SKM-1 (cell line): ENCODE data around the gene RPL36.

ENCODE experiments used
- DNase-seq: peaks from one replicate; lab custom pipeline; 2025; ENCODE audit not compliant: unreplicated experiment; lab: John Stamatoyannopoulos, UW

Gene RPL36

DNA sequence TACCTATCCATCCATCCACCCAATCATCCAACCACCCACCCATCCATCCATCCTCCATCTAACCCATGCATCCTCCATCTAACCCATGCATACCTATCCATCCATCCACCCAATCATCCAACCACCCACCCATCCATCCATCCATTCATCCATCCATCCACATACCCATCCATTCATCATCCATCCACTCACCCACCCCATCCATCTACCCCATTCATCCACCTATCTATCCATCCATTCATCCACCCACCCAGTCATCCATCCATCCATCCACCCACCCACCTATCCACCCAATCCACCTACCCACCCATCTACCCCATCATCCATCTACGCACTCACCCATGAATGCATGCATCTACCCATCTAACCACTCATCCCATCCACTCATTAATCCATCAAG, 16.3 kb upstream of the RPL36 start:
- DNase-seq, result no peak

DNA sequence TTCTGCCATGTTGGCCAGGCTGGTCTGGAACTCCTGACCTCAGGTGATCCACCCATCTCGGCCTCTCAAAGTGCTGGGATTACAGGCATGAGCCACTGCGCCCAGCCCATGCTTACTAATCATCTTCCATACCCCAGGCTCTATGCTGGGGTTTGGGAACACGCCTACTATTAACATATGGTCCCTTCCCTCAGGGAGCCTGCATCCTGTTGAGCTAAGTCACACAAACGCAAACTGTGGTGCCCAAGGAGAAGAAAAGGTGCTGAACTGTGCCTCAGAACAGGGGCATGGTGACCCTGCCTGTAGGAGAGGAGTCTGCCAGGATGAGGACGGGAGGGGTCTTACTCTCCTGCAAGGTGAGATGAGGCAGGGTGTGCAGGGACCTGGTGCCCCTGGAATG, 15.4 kb upstream of the RPL36 start:
- DNase-seq, result no peak

DNA sequence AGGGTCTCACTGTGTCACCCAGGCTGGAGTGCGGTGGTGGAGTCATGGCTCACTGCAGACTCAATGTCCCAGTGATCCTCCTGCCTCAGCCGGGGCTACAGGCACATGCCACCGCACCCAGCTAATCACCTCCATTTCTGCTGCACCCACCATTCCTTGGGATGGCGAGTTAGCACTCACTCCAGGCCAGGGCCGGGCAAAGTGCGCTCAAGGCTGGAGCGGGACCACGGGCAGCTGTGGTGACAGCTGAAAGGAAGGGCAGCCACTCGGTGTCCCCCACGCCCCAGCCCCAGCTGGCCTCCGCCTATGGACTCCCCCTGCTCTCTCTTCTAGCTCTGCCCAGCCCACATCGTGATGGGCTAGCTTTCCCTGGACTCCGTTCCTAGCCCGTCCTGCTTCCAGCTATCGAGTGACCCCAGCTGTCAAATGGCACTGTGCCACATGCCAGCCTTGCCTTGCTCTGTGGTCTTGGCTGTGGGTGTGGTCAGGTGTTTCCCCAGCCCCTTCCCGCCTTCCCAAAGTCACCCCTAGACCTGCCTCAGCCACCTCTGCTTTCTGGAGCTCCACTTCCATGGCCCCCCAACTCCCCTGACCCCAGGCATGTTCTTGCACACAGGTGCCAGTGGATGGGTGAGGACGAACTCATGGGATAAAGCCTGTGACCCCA, 13.9 kb upstream of the RPL36 start:
- no peak for DNase-seq

DNA sequence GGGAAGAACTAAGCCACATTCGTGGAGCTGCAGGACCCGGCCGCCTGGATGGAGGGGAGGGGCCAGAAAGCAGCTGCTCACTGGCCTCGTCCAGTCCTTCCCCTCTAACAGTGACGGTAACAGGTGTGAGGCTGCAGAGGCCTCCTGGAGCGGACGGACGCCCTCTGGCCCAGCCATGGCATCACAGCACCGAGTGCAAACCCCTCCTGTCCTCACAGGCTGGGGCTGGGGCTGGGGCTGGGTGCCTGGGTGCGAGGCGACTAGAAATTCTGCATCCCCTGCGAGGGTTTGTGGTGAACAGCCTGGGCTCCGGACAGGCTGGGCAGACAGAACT, 13.4 kb upstream of the RPL36 start:
- DNase-seq, result no peak

DNA sequence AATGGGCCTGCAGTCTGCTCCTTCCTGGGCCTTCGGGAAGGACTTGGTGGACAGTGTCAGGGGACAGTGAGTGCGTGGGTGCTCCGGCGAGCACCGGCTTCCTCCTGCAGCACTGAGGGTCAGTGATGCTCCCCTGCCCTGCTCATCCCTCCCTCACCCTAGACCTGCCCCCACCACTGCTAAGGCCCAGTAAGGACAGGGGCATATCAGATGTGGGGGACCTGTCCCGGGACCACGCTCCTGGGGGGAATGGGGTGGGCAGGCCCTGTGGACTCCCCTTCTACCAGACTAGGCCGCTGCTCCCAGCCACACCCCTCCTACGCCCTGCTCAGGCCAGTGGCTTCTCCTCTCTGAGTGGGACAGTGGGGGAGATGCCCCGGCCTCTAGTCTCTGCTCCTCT, 13.0 kb upstream of the RPL36 start:
- no peak for DNase-seq

DNA sequence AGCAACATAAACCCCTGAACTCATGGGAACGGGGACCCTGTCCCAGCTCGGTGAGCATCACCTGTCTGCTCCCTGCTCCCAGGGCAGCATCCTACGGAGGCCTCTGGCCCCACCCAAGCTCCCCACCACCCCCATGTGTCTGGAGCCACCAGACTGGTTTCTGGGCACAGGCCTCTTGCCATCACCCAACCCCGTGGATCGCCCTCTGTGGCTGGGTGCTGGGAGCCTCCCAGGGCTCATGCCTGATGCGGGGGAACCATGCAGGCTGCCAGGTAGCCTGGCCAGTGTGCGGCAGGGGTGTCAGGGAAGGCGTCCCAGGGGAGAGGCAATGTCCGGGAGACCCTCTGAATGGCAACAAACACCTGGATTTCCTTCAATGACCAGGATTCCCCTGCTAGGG, 12.5 kb upstream of the RPL36 start:
- DNase-seq, result no peak

DNA sequence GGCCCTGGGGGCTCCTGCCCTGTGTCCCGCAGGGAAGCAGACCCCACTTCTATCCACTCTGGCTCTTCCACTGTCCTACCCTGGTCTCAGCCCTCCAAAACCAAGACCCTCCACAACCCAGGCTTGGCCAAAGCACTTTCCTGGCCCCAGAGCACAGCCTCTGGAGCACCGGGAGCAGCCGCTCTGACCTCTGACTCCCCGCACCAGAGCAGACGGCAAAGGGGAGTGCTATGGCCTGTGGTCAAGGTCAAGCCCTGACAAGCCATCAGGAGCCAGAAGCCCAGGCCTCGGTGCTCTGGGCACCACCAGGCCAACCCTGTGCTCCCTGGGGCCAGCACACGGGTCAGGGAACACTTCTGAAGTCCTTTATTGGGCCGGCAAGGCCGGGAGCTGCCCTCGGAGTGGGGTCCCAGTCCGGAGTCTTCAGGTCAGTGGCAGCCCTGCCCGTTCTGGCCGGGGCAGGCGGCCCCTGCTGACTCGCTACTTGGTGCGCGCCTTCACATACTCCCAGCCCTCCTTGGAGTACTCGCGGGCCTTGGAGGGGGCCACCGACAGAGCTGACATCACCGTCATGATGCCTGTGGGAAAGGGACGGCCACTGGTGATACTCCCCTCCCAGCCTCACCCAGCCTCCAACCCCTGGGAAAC, 11.9 kb upstream of the RPL36 start:
- DNase-seq, result no peak

DNA sequence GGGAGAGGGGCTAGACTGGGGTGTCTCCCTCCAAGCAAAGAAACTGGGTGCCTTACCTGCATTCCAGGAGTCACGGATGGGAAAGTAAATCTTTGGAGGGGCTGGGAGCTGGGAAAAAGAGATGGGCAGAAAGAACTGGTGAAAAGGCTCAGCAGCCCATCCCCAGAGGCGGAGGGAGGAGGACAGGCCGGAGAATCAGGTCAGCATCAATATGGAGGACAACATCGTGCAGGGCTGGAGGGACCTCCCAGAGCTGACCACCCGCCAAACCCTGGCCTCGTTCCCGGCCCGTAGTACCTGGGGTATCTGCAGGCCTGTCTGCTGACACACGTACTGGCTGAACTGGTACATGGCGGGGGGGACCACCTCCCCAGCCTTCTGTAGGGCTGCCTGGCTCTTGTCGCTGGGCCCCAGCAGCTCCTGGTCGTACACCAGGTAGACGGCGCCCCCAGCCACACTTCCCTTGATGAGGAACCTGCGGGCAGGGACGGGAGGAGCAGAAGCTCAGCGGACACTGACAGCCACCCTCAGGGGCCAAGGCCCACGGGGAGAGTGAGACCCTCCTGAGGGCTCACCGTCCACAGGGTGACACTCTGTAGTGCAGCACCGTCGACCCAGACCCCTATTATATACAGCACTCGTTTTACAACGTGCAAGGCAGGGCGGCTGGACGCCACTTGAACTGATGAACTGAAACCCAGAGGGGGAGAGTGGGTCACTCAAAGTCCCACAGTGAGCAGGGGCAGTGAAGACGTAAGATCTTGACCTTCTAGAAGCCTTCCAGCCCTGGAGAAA, 10.6 kb upstream of the RPL36 start:
- DNase-seq, result no peak

DNA sequence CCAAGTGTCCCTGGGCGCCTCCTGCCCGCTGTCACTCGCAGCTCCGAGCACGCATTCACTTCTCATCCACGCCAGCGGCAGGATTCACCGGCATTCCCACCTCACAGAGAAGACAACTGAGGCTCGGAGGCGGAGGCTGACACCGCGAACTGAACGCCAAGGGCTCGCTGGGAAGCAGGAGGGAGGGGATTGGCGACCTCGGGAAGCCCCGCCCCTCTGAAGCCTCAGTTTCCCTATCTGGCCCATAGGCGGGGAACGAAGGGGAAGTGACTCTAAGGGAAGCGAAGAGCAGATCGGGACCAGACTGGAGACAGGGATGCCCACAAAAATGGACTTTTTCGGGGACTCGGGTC, 10.0 kb upstream of the RPL36 start:
- DNase-seq, result no peak

DNA sequence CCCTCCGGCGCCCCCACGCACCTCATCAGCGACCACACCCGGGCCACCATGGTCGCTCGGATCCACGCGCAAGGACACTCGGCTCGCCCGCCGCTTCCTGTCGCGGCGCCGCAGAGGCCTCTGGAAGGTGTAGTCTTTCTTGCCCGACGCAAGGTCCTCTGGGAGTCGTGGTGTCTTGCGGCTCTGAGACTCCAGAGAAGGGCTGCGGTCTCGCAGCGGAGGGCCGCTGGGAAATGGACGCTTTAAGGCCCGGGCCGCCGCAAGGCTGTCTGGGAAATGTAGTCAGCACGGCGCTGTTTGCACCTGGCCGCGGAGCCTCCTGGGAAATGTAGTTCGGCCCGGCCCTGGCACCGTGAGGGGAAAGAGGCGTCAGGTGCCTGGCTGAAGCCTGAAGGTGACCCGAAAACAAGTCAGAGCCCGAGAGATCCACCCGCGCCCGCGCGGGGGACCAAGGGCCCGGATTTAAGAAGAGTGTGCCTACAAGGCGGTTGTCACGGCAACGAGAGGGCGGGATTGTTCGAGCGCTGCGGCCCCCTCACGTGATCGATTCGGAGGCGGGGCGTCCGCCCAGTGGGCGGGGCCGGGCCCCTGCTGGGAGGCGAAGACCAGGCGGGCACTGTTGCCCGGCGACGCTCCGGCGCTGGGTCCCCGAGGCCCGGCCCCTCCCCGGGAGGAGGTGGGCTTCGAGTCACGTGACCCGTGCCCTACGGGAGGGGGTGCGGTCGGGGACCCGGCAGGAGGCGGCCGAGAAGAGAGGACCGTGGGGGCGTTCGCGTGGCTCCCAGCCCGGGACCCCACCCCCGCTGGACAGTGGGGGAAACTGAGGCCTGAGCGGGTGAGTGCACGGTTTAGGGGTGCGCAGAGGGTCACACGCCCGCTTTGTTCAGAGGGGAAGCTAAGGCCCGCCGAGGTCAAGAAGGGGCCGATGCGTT, 9.4 kb upstream of the RPL36 start, which contains the start of the genes HSD11B1L and MICOS13:
TSS of gene HSD11B1L (plus strand) at position 591 of the 932 bp plus-strand sequence. CDS start 3,806 bp downstream, outside the sequence.
TSS of gene MICOS13 (minus strand) at position 80 of the 932 bp plus-strand sequence. CDS start at position 50, 30 bp downstream.
- peak; percentile 96 for DNase-seq

DNA sequence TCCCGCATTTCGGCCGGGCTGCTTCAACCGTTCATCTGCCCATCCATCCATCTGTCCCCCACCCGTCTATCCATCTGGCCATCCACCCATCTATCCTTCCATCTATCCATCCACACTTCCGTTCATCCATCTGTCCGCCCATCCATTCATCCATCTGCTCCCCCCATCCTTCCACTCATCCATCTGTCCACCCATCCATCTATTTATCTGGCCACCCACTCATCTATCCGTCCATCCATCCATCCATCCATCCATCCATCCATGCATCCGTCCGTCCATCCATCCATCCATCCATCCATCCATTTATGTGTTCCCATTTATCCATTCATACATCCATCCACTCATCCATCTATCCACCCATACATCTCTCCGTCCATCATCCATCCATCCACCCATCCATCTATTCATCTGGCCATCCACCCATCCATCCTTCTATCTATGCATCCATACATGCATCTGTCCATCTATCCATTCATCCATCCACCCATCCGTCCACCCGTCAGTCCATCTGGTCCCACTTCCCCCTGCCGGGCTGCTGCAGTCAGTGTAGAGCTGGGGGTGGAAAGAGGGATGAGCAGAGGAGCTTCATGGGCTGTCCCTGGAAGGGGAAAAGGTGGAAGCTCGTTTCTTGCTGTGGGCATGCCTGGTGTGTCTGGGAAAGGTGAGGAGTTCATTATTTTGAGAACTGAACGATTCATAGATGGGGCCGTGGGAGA, 8.5 kb upstream of the RPL36 start:
- DNase-seq, result no peak

DNA sequence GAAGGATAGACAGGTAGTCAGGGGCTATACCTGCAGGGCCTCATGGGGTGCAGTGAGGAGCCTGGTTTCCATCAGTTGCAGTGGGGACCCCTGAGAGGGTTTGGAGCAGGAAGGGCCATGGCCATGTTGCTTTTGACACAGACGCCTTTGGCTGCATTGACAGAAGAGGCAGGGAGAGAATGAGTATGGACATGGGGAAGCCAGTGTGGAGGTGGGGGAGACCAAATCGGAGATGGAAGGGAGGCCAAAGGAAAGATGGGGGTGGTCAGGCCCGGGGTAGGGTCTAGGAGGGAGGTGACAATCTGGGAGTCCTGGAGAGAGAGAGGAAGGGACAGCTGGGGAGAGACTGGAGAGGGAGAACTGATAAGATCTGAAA, 8.0 kb upstream of the RPL36 start:
- no peak for DNase-seq

DNA sequence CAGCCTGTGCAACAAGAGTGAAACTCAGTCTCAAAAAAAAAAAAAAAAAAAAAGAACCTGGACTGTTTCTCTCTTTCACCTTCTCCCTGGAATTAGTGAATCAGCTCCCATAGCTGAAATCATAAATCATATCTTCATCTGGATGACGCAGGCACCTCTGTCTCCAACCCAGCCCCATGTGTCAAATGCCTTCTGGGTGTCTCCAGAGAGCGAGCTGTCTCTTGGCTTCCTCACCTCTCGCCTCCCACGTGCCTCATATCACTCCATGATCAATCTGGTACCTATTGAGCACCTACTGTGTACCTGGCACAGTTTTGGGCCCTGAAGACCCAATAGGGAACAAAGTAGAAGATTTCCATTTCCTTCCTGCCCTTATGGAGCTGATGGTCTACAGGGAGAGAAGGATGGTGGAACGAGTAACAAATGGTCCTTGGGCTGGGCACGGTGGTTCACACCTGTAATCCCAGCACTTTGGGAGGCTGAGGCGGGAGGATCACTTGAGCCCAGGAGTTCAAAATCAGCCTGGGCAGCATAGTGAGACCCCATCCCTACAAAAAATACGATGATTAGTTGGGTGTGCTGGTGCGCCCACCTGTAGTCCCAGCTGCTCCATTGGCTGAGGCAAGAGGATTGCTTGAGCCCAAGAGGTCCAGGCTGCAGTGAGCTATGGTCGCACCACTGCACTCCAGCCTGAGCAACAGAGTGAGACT, 6.8 kb upstream of the RPL36 start:
- no peak for DNase-seq

DNA sequence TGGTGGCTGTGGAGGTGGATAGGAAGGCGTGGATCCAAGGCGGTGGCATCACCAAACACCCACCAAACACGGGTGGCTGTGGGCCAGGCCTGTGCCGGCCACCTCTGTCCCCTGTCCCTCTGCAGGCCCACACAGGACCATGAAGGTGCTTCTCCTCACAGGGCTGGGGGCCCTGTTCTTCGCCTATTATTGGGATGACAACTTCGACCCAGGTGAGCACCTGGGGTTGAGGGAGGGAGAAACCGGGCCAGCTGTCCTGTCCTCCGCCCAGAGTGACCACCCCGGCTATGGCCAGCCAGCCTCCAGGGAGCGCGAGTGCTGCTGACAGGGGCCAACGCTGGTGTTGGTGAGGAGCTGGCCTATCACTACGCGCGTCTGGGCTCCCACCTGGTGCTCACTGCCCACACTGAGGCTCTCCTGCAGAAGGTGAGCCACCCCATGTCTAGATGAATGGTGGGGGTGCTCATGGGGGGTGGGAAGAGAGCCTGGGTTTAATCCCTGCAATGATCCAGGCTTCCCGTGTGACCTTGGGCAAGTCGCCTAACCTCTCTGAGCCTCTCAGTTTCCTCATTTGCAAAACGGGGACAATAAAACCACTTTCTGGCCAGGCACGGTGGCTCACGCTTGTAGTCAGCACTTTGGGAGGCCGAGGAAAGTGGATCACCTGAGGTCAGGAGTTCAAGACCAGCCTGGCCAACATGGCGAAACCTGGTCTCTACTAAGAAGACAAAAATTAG, 5.2 kb upstream of the RPL36 start:
- DNase-seq, result no peak

DNA sequence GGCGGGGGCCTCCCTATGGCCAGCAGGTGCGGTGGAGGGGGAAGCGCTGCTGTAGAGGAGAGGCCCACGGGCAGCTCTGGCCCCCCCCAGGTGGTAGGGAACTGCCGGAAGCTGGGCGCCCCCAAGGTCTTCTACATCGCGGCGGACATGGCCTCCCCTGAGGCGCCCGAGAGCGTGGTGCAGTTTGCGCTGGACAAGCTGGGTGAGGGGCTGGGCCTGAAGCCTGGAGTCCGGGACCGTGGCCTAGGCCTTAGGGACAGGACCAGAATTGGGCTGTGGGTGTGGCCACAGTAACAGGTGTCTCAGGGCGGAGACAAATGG, 3.8 kb upstream of the RPL36 start:
- no peak for DNase-seq

DNA sequence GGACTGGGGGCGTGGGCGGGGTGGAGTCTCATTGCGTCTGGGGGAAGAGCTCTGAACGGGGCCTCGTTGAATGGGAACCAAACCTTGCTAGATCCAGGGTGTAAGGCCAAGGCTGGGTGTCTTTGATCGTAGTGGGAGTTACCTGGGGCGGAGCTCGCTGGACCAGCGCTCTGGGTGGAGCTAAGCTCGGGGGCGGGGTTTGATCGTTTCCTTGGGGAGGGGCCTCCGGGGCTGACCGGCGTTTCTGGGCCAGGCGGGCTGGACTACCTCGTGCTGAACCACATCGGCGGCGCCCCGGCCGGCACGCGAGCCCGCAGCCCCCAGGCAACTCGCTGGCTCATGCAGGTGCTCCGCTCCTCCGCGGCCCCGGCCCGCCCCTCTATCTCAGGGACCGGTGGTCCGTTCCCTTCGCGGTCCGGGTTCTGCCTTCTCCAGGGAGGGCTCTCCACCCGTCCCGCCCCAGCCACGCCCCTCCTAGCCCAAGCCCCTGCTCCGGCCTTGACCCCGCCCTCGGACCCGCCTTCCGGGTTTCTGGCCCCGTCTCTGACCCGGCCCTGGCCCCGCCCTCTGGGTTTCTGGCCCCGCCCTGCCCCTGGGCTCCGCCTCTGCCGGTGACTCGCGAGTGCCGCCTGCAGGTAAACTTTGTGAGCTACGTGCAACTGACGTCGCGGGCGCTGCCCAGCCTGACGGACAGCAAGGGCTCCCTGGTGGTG, 3.3 kb upstream of the RPL36 start:
- peak; percentile 88 for DNase-seq

DNA sequence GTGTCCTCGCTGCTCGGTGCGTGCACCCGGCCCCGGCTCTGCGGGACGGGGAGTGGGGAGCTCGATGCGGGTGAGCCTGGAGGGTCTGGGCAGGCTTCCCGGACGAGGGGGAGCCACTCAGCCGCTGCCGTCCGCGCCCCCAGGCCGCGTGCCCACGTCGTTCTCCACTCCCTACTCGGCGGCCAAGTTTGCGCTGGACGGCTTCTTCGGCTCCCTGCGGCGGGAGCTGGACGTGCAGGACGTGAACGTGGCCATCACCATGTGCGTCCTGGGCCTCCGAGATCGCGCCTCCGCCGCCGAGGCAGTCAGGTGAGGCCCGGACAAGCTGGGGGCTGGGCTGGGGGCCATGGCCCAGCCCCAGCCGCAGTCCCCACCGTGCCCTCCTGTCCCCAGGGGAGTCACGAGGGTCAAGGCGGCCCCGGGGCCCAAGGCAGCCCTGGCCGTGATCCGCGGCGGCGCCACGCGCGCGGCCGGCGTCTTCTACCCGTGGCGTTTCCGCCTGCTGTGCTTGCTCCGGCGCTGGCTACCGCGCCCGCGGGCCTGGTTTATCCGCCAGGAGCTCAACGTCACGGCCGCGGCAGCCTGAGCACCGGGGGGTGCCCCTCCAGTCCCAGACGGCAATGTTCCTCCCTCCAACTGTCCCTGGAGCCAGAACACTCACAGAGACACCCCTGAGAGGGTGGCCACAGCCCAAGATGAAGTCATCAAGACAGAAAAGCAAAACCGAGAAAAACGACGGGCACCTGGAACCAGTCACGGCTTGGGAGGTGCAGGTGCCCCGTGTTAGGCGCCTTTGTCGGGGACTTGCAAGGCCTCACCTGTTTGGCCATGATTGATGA, 2.5 kb upstream of the RPL36 start:
- DNase-seq, result no peak
